Left lobe of liver (tissue), 2 donors: ENCODE results near the gene MYBPC3. TPM values are rescaled to one million over a fixed set of nuclear protein-coding genes. Genes with fewer than 3 reads are reported as not detected.
"Not testable (repeated sequence)": the region's sequence is repeated elsewhere in the genome, so short reads cannot be mapped to it uniquely, and the experiment has no call there.

Experiments used
- ATAC-seq: fragments of 200-7000 bp; cut with Tn5 transposase; one replicate; pipeline ENCODE4 v1.9.1; 2020; ENCODE audit warnings: mild to moderate bottlenecking, moderate library complexity
- DNase-seq: peaks from one replicate; pipeline ENCODE4 v3.0.0-alpha.2; 2020; ENCODE audit warnings: low spot score
- total RNA-seq: library from RNA; stranded (reverse); gene quantifications from one replicate; pipeline ENCODE4 v1.2.1, GENCODE V29; 2021
- donor health status: DM: no; HTN: no; CAD: no; lungs with moderate emphysema.
- donor health status: DM: no; HTN: yes; CAD: no.

Gene MYBPC3
- total RNA-seq, 1 donor from 2014 or later: 0.08 TPM

- ATAC-seq: no peak
- no peak for DNase-seq
These were observed 26.3 kb downstream of the MYBPC3 start for GRCh38 chr11:47326198-47326597.

GRCh38 chr11:47325271-47326041 is 27.0 kb downstream of the MYBPC3 start:
- ATAC-seq: no peak
- DNase-seq: no peak

GRCh38 chr11:47324520-47324919 is 28.0 kb downstream of the MYBPC3 start:
- no peak for DNase-seq
- ATAC-seq: no peak

- ATAC-seq (no peak), DNase-seq (no peak)
These were observed 34.3 kb downstream of the MYBPC3 start for GRCh38 chr11:47318166-47318565.

GRCh38 chr11:47317064-47317828 is 35.3 kb downstream of the MYBPC3 start:
- DNase-seq (no peak), ATAC-seq (no peak)

GRCh38 chr11:47316501-47316900 is 36.0 kb downstream of the MYBPC3 start:
- peak; percentile 12 for DNase-seq
- not testable (repeated sequence) for ATAC-seq

GRCh38 chr11:47314992-47315391 is 37.5 kb downstream of the MYBPC3 start:
- no peak for ATAC-seq

GRCh38 chr11:47308050-47308823 is 44.3 kb downstream of the MYBPC3 start:
- DNase-seq (peak; percentile 43), ATAC-seq (peak; percentile 29)

More at GRCh38 chr11:47314992-47315391, 37.5 kb downstream of the MYBPC3 start:
- DNase-seq: no peak

- no peak for ATAC-seq
- DNase-seq: no peak
These were observed 46.0 kb downstream of the MYBPC3 start for GRCh38 chr11:47306484-47306844.

- ATAC-seq: peak; percentile 77
- peak; percentile 63 for DNase-seq
These were observed 46.6 kb downstream of the MYBPC3 start for GRCh38 chr11:47305734-47306483.

- DNase-seq: no peak
- ATAC-seq: no peak
These were observed 49.6 kb downstream of the MYBPC3 start for GRCh38 chr11:47302853-47303252.

- DNase-seq: no peak
- no peak for ATAC-seq
These were observed 53.4 kb downstream of the MYBPC3 start for GRCh38 chr11:47299078-47299477.

- DNase-seq (no peak), ATAC-seq (no peak)
These were observed 56.5 kb downstream of the MYBPC3 start for GRCh38 chr11:47296045-47296444.

- DNase-seq (peak; percentile 18), ATAC-seq (no peak)
These were observed 57.1 kb downstream of the MYBPC3 start for GRCh38 chr11:47295385-47295784.

GRCh38 chr11:47289856-47290255 is 62.6 kb downstream of the MYBPC3 start:
- DNase-seq (no peak), ATAC-seq (no peak)

GRCh38 chr11:47288066-47288465 is 64.4 kb downstream of the MYBPC3 start:
- DNase-seq (no peak), ATAC-seq (no peak)

- DNase-seq: no peak
- ATAC-seq: no peak
These were observed 66.3 kb downstream of the MYBPC3 start for GRCh38 chr11:47285969-47286770.

- DNase-seq (no peak), ATAC-seq (no peak)
These were observed 68.4 kb downstream of the MYBPC3 start for GRCh38 chr11:47284151-47284550.

- DNase-seq (no peak), ATAC-seq (peak; percentile 97)
These were observed 70.0 kb downstream of the MYBPC3 start for GRCh38 chr11:47282462-47282861.
